Islet of Langerhans (tissue), 1 donor: ENCODE measurements around the gene SPPL2A.
A peak's percentile ranks its signal among the peaks of the same experiment; 100 is the strongest.
"Not testable (repeated sequence)": the region's sequence is repeated elsewhere in the genome, so short reads cannot be mapped to it uniquely, and the experiment has no call there.

ENCODE experiments used
- FAIRE-seq: peaks from one replicate; lab custom pipeline; 2011; peaks lifted over from hg19 to GRCh38; lab: Jason Lieb, UNC

SPPL2A gene, protein sequence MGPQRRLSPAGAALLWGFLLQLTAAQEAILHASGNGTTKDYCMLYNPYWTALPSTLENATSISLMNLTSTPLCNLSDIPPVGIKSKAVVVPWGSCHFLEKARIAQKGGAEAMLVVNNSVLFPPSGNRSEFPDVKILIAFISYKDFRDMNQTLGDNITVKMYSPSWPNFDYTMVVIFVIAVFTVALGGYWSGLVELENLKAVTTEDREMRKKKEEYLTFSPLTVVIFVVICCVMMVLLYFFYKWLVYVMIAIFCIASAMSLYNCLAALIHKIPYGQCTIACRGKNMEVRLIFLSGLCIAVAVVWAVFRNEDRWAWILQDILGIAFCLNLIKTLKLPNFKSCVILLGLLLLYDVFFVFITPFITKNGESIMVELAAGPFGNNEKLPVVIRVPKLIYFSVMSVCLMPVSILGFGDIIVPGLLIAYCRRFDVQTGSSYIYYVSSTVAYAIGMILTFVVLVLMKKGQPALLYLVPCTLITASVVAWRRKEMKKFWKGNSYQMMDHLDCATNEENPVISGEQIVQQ

DNA sequence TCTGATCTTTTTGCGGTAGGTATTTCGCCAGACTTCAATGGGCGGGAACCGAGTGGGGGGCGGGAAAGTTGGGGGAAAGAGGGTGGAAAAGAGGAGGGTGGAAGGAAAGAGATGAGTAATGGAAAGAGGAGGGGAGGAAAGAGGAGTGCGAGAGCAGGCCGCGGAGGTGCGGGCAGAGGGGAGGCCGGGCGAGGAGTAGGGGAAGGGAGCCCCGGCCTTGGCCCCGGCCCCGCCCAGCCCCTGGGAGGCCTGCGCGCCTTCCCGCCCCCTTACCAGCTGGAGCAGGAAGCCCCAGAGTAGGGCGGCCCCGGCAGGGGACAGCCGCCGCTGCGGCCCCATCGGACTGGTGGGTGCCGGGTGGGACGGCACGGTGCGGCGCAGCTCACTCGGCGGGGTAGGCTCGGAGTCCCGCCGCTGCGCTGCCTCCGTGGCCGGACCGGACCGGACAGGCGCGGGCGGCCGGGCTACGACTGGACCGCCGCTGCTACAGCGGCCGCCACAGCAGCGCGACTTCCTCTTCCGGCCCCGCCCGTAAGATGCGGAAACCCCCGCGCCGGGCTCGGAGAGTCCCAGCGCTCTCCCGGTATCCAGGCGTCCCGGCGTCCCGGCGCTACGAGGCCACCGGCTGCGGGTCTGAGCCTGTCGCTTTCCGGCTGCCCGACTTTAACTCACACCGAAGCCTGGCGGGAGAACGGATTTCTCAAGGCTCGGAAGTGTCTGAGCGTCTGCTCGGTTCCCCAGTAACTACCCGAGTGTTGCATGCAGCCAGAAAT lies at the start of gene SPPL2A:
TSS of gene SPPL2A (minus strand) at position 512 of the 773 bp plus-strand sequence. CDS start at position 339, 173 bp downstream.
- FAIRE-seq = no peak

DNA sequence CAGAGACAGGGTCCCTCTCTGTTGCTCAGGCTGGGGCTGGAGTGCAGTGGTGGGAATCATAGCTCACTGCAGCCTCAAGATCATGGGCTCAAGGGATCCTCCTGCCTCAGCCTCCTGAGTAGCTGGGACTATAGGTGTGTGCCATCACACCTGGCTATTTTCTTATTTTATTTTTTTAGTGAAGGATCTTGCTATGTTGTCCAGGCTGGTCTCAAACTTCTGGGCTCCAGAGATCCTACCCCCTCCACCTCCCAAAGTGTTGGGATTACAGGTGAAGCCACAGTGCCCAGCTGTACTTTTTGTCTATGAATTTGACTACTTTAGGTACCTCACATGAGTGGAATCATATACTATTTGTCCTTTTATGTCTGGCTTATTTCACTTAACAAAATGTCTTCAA lies 49.1 kb upstream of the SPPL2A start:
- FAIRE-seq = no peak

DNA sequence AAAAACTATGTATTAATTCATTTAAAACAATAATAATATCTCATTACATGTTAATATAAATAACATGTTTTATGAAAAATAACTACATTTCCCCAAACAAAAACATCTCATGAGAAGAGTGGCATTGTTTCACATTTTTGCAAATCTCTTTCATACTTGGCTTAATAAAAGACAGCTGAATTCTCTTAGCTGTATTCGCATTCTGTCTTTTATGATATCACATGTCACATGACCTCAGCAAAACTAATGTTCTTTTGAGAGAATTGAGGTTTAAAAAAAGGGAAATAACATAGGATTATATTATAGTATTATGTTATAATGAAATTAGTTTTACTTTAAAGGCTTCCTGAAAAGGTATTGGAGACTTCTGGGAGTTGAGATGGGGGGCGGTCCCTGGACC lies 48.4 kb upstream of the SPPL2A start:
- no peak for FAIRE-seq

DNA sequence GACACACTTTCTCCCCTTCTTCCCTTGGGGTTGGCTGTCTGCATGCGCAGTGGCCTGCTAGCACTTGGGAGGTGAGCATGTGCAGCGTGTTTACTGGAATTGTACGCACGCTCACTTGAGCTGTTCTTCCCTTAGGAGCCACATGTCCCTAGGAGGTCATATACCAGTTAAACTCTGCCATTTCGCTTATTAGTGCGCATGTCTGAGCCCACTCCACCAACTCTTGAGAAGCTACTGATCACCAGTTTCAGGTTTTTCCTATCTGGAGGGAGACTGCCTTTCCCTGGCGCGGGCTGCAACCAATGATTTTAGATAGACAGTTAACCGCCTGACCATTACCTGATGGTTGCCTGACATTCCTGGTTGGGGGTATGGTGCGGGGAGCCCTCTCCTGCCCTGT lies 47.6 kb upstream of the SPPL2A start:
- FAIRE-seq = no peak

DNA sequence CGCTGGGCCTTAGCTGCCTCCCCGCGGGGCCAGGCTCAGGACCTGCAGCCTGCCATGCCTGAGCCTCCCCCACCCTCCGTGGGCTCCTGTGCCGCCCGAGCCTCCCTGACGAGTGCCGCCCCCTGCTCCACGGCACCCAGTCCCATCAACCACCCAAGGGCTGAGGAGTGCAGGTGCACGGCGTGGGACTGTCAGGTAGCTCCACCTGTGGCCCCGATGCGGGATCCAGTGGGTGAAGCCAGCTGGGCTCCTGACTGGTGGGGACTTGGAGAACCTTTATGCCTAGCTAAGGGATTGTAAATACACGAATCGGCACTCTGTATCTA lies 46.6 kb upstream of the SPPL2A start:
- not testable (repeated sequence) for FAIRE-seq

DNA sequence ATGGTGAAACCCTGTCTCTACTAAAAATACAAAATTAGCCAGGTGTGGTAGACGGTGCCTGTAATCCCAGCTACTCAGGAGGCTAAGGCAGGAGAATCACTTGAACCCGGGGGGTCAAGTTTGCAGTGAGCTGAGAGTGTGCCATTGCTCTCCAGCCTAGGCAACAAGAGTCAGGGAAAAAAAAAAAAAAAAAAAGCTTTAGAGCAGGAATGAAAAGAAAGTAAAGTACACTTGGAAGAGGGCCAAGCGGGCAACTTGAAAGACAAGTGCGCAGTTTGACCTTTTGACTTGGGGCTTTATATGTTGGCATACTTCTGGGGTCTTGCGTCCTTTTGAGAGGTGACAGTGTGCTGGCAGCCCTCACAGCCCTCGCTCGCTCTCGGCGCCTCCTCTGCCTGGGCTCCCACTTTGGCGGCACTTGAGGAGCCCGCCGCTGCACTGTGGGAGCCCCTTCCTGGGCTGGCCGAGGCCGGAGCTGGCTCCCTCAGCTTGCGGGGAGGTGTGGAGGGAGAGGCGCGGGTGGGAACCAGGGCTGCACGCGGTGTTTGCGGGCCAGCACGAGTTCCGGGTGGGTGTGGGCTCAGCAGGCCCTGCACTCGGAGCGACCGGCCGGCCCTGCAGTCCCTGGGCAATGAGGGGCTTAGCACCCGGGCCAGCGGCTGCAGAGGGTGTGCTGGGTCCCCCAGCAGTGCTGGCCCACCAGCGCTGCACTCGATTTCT lies 46.1 kb upstream of the SPPL2A start:
- not testable (repeated sequence) for FAIRE-seq

DNA sequence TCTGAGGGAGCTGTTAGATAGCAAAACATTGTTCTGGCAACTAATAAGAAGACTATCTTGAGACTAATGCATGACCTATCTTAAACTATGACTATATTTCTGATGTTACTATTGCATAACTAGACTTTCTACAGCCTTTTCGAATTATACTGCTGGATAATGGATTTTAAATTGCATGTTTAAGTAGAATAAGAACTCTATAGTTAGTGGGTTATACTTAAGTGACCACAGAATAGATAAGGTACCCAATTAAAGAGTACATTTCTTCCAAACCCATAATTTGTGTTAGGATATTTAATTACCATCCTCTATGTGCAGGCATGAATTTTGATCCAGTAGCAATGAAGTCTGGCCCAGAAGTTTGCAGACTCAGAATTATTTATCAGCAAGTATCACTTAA lies 44.6 kb upstream of the SPPL2A start:
- FAIRE-seq = no peak

DNA sequence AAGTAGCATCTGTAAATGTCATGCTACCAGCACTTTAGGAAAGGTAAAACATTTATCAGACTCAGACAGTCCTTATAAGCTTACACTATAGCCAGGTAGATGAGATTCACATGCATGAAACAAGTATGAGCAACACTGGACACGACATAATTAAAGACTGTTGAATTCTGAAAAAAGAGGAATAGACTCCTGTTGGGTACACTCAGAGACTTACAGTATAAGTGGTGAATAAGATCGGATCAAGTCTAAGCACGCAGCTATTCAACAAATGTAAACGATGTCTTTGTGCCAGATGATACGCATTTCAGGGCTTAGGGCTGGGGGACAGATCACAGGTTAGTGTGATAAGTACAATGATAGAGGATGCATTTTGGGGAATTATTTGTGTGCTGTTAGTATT lies 43.2 kb upstream of the SPPL2A start:
- FAIRE-seq = no peak

DNA sequence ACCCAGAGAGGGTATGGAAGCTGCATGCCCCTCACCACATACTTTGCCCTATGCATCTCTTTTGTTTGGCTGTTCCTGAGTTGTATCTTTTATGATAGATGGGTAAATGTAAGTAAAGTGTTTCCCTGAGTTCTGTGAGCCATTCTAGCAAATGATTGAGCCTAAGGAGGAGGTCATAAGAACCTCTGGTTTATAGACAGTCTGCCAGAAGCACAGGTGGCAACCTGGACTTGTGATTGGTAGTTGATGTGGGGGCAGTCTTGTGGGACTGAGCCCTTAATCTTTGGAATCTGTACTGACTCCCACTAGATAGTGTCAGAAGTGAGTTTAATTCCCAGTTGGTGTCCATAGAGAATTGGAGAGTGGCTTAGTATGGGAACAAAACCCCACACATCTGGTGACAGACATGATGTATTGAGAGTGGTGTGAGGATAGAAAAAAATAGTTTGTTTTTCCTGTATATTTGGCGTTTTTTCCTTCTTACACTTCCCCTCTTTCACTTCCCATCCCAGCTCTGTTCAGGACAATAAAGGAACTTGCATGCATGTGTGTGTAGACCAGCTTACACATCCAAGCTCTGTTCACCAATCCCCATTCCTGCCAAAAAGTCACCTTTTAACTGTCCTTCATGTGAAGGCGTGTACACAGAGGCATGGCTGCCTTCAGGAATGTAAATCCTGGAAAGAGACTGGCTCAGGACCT lies 38.1 kb upstream of the SPPL2A start:
- FAIRE-seq = no peak

DNA sequence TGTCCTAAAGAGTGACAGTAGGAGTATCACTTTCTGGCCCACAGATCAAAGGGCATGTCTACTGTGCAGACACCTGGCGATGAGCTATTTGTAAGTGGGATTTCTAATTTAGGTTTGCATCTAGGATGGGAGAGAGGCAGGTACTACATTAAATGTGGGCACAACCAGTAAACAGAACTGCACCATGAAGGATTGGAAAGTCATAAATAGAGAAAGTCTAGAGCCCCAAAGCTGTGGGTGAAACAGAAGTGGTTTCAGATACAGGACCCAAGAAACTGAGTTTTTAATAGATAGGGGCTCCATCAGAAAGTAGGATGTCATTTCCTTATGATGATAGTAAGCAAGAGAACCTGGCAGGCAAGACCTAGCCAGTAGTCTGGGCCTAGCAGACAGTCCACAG lies 35.2 kb upstream of the SPPL2A start:
- FAIRE-seq = no peak

DNA sequence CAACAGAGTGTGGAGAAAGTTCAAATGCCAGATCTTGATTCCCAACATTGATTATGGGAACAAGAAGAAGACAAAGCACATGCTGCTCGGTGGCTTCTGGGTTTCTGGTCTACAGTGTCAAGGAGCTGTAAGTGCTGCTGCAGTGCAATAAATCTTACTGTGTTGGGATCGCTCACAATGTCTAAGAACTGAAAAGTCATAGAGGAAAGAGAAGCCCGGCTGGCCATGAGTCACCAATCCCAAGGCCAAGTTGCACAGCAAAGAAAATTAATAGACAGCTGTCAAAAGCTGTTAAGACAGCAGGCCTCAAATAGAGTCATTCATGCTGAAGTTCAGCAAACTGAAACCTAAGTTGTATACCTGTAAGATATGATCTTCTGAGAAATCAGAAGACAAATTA lies 33.2 kb upstream of the SPPL2A start:
- no peak for FAIRE-seq

DNA sequence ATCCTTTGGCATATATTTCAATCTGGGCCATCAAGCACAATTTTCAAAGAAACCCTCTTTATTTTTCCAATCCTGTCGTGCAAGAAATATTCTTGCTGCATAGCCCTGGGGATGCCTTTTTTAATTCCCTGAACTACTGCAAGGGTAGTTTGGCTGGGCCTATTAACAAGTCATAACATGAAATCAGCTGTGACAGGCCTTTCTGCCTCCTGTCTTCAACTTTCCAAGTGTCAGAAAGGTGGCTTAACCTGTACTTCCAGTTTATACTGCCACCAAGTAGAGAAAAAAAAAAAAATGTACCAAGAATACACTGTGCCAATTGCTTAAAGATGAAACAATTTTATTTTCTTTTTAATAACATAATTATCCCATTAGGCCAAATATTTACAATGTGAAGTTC lies 32.4 kb upstream of the SPPL2A start:
- FAIRE-seq = no peak

DNA sequence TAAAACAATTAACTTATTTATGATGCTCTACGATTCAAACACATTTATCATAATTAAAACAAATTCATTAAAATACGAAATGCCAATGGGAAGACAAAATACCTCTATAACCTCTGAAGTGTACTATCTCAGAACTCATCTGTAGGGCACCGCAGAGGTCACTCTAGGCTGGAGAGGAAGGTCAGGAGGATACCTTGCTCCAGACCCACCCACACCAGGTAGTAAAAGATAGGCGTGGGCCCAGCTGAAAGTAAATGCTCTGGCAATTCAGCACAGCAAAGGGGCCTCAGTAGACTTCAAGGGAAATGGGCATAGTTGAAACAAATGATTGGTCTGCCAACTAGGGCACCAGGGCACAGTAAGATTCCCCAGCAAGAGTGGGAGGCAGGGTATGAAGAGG lies 26.0 kb upstream of the SPPL2A start:
- no peak for FAIRE-seq

DNA sequence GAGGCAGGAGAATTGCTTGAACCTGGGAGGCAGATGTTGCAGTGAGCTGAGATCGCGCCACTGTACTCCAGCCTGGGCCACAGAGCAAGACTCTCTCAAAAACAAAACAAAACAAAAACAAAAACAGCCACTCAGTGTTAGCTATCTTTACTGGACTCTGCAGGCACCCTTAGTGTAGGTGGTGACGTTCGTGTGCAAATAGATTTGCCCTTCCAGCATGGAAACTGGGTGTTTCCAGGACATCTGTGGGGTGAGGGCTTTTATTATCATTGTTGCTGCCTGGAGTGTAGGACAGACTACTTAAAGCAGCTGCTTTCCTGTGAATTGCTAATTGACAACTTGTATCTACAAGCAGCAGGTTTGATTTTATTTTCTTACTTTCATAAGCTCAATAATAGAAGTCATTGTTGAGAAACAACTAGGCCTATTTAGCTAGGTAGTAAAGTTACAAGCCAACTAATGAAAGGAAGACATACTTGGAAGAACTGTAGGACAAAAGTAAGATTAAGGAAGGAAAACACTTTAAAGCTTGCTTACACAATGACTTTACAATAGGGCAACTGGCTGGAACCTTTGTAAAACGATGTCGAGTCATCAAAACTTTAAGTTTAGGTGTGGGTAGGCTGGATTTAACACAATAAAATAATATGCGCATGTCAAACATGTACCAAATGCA lies 25.4 kb upstream of the SPPL2A start:
- FAIRE-seq = no peak

DNA sequence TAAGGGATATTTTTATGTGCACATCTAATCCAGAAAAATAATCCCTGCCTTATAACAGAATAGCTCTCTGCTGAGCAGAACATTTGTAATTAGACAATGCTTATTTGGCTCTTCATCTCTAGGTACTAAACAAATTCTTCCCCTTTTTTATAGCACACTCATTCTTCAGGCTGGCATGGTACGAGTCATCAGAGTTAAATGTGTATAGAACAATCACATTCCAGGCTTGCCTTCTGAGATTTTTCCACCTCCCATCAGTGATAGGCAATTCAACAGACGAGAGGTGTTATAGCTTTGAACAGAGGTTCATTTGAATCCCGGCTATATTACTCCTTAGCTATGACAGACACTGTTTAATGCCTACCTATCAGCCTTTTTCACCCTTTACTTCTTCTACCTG lies 21.4 kb upstream of the SPPL2A start:
- FAIRE-seq = no peak

DNA sequence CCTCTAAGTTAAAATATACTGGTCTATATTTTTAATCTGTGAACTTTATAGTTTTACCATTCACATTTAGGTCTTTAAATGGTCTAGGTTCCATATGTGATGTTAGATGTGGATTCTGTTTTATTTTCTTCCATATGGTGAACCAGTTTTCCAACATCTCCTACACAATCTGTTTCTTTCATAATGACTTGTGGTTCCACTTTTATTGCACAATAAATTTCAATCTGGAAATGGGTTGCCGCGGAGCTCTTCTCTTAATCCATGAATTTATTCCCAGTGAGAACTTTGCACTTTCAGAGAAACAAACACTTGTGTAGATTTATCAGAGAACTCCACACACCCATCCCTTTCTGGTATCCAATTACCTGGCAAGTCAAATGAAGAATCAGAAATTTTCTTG lies 20.9 kb upstream of the SPPL2A start:
- no peak for FAIRE-seq

DNA sequence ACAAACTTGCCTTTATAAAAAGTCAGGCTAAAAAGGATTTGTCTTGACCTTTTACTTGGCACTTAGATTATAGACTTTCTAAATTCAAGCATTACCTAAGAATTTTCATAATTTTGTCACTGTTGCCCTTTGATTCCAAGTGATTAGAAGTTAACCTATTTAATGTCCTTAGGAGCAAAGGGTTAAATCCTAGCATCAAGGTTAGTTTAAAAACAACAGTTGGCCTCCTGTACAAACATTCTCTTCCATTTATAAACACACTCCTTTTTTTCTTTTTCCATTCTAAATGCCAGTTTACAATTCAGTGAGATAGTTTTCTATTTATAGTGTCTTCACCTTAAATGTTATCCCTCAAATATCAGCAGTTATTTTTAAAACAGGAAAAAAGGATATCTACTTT lies 18.4 kb upstream of the SPPL2A start:
- FAIRE-seq = no peak

DNA sequence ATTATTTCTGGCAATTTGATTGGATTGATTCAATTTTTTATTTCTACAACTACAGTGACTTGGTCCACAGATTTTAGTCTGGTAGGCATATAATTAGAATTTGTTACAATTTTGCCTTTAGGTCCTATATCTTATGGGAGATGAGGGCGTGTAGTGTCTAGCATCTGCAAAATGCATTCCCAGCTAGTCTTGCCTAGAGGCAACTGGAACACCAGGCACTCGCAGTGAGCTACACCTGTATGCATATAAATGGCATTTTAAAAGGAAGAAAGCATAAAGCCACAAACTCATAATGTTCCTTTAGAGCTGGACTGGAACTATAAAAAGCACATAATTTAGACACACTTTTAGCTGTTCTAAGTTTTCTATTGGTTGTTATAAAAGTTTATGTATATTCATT lies 17.9 kb upstream of the SPPL2A start:
- FAIRE-seq = no peak

DNA sequence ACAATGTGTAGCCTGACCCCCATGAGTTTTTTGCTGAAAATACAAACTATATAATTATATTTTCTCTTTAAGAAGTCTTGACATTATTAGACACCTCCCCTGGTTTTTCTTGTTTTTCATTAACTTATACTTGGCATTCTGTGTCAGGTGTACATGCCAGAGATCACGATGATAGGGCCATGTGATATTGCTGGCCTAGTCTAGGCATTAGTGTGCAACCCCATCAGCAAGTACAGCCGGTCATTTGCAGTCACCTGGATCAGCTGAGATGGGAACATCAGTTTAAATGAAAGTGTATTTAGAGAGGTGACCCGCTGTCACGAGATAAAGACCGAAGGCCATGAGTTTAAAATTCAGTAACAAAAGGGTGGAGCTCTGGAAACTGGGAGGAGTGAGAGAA lies 12.6 kb upstream of the SPPL2A start:
- FAIRE-seq = no peak

DNA sequence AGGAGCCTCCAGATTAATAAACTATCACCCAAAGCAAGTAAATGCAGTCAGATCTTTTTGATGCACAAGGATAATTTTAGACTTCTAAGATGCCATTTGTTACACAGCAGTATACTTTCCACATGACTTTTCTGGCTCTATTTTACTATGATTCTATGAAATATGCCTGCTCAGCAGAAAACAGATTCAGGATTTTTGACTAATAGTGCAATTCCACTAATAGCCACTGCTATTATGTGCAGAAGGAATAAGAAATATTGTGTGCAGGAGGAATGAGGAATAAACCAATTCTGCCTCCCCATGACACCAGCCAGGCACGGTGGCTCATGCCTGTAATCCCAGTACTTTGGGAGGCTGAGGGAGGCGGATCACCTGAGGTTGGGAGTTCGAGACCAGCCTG lies 11.5 kb upstream of the SPPL2A start:
- FAIRE-seq = no peak

DNA sequence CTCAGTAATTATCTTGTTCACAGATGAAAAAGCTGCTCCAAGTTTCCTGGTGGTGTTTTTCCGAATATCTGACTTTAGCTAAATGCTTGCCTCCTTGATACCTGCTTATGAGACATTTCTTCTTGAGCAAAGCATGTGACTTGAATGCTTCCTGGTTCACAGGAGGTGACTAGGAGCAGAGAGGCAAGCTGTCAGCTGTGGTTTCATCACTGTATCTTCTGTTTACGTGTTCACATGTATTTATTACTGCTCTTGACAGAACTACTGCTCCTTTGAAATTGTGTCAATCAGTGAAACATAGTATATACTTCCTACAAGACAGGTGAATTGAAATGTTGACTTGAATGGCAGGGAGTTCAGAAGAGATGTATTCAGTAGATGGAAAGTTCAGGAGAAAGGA lies 8.9 kb upstream of the SPPL2A start:
- FAIRE-seq = peak; percentile 84

DNA sequence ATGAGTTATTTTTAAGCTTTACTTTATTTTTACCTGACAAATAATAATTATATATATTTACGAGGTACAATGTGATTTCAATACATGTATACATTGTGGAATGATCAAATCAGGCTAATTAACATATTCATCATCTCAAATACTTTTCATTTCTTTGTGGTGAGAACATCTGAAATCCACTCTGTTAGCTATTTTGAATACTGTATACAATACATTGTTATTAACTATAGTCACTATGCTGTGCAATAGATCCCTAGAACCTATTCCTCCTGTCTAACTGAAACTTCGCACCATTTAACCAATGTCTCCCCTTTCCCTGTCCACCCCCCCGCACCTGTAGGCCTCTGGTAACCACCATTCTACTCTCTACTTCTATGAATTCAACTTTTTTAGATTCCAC lies 7.9 kb upstream of the SPPL2A start:
- no peak for FAIRE-seq
